MCF 10A (cell line): ENCODE results near the gene VOPP1. TPM values are rescaled to one million over a fixed set of nuclear protein-coding genes. Genes with fewer than 3 reads are reported as not detected.

Source experiments
- BruUV-seq: library from RNA; stranded (reverse); fragments of 400-500 nt; replicated peaks from 2 replicates; lab custom pipeline; 2021; lab: Mats Ljungman, UMichigan
- CTCF ChIA-PET: fragments of 300-600 bp; sonication (Branson Sonifier 250); formaldehyde crosslinking; extraction: SDS; loops from one replicate; lab custom pipeline; 2021; ENCODE audit warnings: antibody characterized with exemption, inconsistent platforms; lab: Yijun Ruan, JAX
- POLR2A ChIA-PET: fragments of 300-600, 350-650 bp; sonication (Branson Sonifier 250); formaldehyde crosslinking; extraction: SDS; loops from one replicate; lab custom pipeline; 2020; ENCODE audit warnings: antibody characterized with exemption, inconsistent platforms; lab: Yijun Ruan, JAX
- DNase-seq: peaks from one replicate; pipeline ENCODE4 v3.0.0-alpha.2; 2018; ENCODE audit not compliant: unreplicated experiment
- H3K27ac Mint-ChIP-seq: one replicate; pipeline ENCODE4 v1.8.0; 2022; ENCODE audit warnings: mild to moderate bottlenecking, low read depth, mixed read lengths; ENCODE audit not compliant: unreplicated experiment
- H3K27me3 Mint-ChIP-seq: one replicate; pipeline ENCODE4 v1.8.0; 2022; ENCODE audit warnings: mixed read lengths; ENCODE audit not compliant: insufficient read depth, unreplicated experiment
- H3K36me3 Mint-ChIP-seq: one replicate; pipeline ENCODE4 v1.8.0; 2022; ENCODE audit warnings: mild to moderate bottlenecking, moderate library complexity, mixed read lengths; ENCODE audit not compliant: insufficient read depth, unreplicated experiment
- H3K4me1 Mint-ChIP-seq: one replicate; pipeline ENCODE4 v1.8.0; 2022; ENCODE audit warnings: mixed read lengths; ENCODE audit not compliant: insufficient read depth, unreplicated experiment
- H3K4me3 Mint-ChIP-seq: one replicate; pipeline ENCODE4 v1.8.0; 2022; ENCODE audit warnings: mild to moderate bottlenecking, moderate library complexity, mixed read lengths; ENCODE audit not compliant: unreplicated experiment
- H3K9me3 Mint-ChIP-seq: one replicate; pipeline ENCODE4 v1.8.0; 2022; ENCODE audit warnings: mixed read lengths; ENCODE audit not compliant: unreplicated experiment
- CTCF ChIP-seq: fragments of 200-600 bp; IDR thresholded peaks from one replicate; pipeline ENCODE4 v1.8.0; 2022; ENCODE audit warnings: antibody characterized with exemption, mild to moderate bottlenecking; ENCODE audit not compliant: unreplicated experiment
- intact Hi-C: fragments of 100-400 bp; cut with micrococcal nuclease; formaldehyde crosslinking; loops from 2 replicates; pipeline ENCODE4 v1.14.1; 2022
- total RNA-seq: library from RNA; stranded (reverse); gene quantifications from 2 replicates; pipeline ENCODE4 v1.2.3, GENCODE V29; 2022

VOPP1 gene
- total RNA-seq, 1 experiment from 2014 or later: 29.2 TPM

GRCh38 chr7:55539380-55539779 lies 32.9 kb downstream of the VOPP1 start:
- intact Hi-C loops: no loop called here
- H3K9me3 Mint-ChIP-seq: no peaks in the 10 kb centered on the region
- no peak for DNase-seq
- H3K4me3 Mint-ChIP-seq: no peak overlapping the region
- peaks cover 10% of the 10 kb centered on the region for H3K36me3 Mint-ChIP-seq
- TF ChIP-seq CTCF: no peak
- CTCF ChIA-PET: interaction anchor here (1.0 kb wide), 1 partner anchor 8 kb away, joined by 3 read pairs; no protein-coding TSS in a partner anchor
- H3K4me1 Mint-ChIP-seq: peaks cover 33% of the 10 kb centered on the region
- BruUV-seq: no TSS peak
- POLR2A ChIA-PET: interaction anchor here (0.9 to 1.2 kb wide), 2 partner anchors 8 to 12 kb away, joined by 3 to 5 read pairs; no protein-coding TSS in a partner anchor
- no peaks in the 10 kb centered on the region for H3K27me3 Mint-ChIP-seq
- H3K27ac Mint-ChIP-seq: no peak overlapping the region

DNA sequence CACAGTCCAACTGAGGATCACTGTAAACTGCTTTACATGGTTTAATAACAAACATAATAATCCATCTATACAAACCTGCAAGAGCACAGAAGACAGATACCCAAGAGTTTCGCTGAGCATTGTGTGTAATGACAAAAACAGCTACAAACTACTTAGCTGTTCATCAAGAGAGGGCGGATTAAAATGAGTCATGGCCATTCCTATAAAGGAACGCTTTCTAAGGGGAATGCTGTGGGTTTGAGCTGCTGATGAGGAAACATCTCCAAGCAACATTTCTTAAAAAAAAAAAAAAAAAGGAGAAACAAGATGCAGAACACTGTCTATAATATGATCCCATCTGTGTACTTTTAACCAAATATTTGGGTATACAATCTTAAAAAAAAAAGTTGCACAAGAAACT lies 33.8 kb downstream of the VOPP1 start:
- H3K9me3 Mint-ChIP-seq: no peaks in the 10 kb centered on the region
- POLR2A ChIA-PET: interaction anchor here (0.6 to 1.2 kb wide), 3 partner anchors 9 to 241 kb away, joined by 3 to 5 read pairs (median 3); no protein-coding TSS in a partner anchor
- peaks cover 10% of the 10 kb centered on the region for H3K36me3 Mint-ChIP-seq
- CTCF ChIA-PET: interaction anchor here (1.0 to 1.1 kb wide), 4 partner anchors 8 to 284 kb away, joined by 3 to 4 read pairs (median 3); no protein-coding TSS in a partner anchor
- intact Hi-C loops: no loop called here
- no peaks in the 10 kb centered on the region for H3K27me3 Mint-ChIP-seq
- no peak for TF ChIP-seq CTCF
- peak; percentile 81 for DNase-seq
- H3K4me1 Mint-ChIP-seq: peaks cover 41% of the 10 kb centered on the region
- no TSS peak for BruUV-seq
- peak overlapping the region; percentile 33 for H3K27ac Mint-ChIP-seq
- H3K4me3 Mint-ChIP-seq: no peak overlapping the region

- POLR2A ChIA-PET: no interaction called here
- no peak for DNase-seq
- peak overlapping the region; percentile 33 for H3K27ac Mint-ChIP-seq
- no peak for TF ChIP-seq CTCF
- intact Hi-C loops: no loop called here
- H3K4me3 Mint-ChIP-seq: no peak overlapping the region
- peaks cover 10% of the 10 kb centered on the region for H3K36me3 Mint-ChIP-seq
- BruUV-seq: no TSS peak
- no peaks in the 10 kb centered on the region for H3K9me3 Mint-ChIP-seq
- CTCF ChIA-PET: interaction anchor here (0.6 to 1.1 kb wide), 3 partner anchors 56 to 283 kb away, joined by 3 to 4 read pairs (median 3); no protein-coding TSS in a partner anchor
- H3K27me3 Mint-ChIP-seq: no peaks in the 10 kb centered on the region
- peaks cover 52% of the 10 kb centered on the region for H3K4me1 Mint-ChIP-seq
Measured at GRCh38 chr7:55537458-55537990, 34.8 kb downstream of the VOPP1 start.

- DNase-seq: no peak
- H3K4me3 Mint-ChIP-seq: no peak overlapping the region
- H3K27me3 Mint-ChIP-seq: no peaks in the 10 kb centered on the region
- H3K27ac Mint-ChIP-seq: no peak overlapping the region
- POLR2A ChIA-PET: no interaction called here
- CTCF ChIA-PET: interaction anchor here (1.0 kb wide), 1 partner anchor 28 kb away, joined by 3 read pairs; no protein-coding TSS in a partner anchor
- intact Hi-C loops: no loop called here
- peaks cover 58% of the 10 kb centered on the region for H3K4me1 Mint-ChIP-seq
- no peak for TF ChIP-seq CTCF
- BruUV-seq: no TSS peak
- H3K9me3 Mint-ChIP-seq: no peaks in the 10 kb centered on the region
- peaks cover 10% of the 10 kb centered on the region for H3K36me3 Mint-ChIP-seq
Measured at GRCh38 chr7:55536619-55537457, 35.5 kb downstream of the VOPP1 start.
